Right kidney (tissue), 1 donor: ENCODE measurements around the gene DRGX.

Experiments
- DNase-seq: peaks from one replicate; pipeline ENCODE4 v3.0.0-alpha.2; 2016

Gene DRGX

DNA sequence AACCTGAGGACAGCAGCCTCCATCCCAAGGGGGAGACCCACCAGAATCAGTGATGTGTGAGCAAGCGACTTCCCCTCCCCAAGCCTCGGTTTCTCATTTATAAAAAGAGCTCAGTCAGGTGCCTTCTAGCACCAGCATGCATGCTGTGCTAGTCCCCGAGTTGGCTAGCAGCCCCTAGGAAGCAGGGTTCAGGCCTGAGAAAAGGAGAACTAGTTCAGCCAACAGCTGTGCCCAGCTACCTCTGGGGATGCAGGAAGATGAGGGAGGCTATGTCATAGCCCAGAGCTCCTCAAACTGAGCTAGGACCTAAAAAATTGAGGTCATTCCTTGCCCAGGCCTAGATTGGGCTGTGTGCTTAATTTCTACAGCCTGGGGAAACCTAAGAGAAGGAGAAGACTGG is 13.7 kb downstream of the DRGX start:
- no peak for DNase-seq

DNA sequence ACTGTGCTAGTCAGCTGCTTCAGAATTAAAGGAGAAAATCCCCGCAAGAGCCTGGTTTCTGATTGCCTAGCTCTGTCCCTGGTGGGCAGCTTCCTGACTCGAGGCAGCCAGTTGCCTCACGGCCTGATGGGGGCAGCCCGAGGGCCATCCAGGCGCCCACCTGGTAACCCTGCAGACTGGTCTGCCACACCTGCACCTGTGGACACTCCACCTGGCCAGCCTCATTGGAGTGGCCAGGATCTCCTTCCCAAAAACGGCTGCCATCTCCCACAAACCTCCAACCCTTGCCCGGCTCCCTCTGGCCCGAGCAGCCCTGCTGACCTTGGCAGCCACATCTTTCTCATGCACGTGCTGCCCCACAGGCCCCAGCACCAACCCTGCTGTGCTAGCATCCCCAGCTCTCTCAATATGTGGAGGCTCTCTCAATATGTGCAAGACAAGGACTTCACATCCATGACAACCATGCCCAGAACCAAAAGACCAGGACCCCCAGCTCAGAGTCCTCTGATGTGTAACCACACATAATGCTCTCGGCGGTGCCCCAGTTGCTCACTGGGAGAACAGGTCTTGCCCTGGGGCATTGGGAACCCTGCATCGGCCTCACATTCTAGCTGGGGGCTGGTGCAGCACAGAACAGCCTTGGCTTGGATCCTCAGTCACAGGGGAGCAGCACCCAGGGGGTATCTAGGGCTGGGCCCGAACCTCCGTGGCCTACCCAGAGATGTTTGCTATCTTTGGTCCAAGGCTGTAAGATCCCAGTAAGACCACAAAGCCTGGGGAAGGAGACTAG is 14.6 kb downstream of the DRGX start:
- DNase-seq: no peak

DNA sequence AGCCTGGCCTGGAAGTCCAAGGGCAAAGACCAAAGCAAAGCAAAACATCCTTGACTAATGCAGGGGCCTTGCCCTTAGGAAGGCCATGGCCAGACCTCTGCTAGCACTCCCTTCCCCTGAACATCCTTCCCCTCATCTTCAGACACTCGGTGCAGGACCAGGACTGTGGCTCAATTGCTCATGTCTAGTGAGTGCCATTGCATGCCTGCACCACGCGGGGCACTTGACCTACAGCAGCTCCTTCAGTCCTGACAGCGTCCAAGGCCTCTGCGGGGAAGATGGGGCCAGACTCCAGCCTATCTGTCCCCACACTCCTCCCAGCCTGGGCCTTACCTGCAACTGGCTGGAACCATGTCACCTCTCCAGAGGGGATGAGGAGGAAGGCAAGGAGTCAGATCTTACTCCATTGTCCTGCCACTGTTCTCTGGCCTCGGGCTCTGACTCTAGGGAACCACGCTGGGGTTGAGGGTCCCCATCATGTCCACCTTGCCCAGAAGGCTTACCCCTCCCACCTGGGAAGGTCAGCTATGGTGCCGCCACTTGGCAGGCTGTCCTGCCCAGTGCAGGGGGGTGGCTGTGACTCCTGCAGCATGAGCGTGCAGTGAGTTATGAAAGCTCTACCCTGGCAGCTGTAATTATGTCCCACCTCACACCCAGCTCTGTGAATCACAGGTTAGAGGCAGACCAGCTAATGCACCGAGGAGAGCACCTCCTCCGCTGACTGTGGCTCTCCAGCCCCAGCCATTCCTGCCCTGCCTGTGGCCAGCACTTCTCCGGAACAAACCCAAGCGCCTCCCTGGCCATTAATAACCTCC is 16.1 kb downstream of the DRGX start:
- DNase-seq: no peak

DNA sequence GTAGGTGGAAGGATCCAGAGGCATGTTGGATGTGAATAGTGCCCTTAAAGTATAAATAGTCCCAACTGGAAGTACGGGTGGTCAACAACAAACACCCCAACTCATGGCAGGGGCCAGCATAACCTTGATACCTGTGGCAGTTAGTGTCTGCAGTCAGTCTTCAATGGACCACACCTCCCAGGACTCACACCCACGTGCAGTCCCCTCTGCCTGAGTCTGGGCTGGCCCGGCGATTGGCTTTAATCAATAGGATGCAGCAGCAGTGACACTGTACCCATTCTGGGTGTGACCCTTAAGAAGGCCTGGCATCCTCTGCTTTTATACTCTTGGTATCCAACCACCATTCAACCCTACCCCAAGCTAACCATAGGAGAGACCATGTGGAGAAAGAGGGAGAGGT is 18.6 kb downstream of the DRGX start:
- no peak for DNase-seq

DNA sequence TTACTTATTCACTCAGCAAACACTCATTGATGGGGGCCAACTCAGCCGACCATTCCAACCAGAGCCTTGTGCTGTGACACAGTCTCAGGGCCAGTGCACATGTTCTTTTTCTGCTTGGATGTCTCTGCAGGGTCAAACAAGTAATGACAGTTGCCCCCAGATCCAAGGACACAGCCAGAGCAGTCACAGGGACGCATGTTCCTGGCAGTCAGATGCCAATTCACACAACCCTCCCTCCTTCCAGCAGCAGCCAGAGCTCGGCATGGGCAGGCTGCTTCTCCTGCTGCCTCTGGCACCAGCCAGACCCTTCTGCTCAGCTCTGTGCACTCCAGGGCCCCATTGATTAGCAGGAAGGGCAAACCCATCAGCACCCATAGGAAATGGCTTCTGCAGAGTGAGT is 20.3 kb downstream of the DRGX start:
- DNase-seq: no peak

DNA sequence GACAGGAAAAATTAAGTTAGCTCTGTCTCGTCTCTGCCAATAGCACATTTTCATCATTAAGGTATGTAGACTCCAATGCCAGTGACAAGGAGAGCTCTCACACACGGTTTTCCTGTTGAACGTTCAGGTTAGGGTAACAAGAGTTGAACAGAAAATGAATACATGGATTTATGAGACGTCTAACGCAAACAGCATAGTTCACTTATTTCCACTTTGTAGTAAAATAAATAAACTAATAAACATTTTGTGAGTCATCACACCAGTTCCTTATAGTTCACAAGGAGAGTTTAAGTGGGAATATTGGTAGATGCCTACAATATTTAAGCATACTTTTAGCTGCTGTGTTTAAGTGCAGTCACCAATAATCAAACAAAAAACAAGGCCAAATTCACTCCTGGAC is 21.1 kb downstream of the DRGX start:
- no peak for DNase-seq

DNA sequence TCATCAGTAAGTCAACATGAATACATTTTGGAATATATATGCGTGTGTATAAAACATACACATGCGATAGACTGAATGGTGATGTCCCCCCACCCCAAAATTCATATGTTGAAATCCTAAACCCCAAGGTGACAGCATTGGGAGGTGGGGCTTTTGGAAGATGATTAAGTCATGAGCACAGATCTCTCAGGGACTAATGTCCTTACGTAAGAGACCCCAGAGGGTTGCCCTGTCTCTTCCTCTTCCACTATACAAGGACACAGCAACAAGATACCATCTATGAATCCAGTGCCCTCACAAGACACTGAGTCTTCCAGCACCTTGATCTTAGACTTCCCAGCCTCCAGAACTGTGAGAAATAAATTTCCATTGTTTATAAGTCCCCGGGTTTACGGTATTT is 22.5 kb downstream of the DRGX start:
- DNase-seq: no peak

DNA sequence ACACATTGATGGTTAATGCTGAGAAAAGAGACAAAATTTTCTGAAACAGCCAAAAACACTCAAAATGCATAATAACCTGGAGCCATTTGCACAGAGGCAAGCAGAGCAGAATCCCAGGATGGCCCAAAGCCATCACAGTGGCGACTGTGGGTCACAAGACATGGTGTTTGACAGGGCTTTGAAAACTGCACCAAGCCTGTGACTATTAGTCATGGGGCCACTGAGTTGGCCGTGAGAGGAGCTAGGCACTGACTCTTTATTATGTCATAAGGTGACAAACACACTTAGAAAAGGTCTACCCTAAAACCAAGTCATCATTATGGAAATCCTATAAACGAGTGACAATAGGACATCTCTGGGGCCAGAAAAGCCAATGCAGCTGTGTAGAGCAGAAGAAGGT is 23.9 kb downstream of the DRGX start:
- DNase-seq: no peak

DNA sequence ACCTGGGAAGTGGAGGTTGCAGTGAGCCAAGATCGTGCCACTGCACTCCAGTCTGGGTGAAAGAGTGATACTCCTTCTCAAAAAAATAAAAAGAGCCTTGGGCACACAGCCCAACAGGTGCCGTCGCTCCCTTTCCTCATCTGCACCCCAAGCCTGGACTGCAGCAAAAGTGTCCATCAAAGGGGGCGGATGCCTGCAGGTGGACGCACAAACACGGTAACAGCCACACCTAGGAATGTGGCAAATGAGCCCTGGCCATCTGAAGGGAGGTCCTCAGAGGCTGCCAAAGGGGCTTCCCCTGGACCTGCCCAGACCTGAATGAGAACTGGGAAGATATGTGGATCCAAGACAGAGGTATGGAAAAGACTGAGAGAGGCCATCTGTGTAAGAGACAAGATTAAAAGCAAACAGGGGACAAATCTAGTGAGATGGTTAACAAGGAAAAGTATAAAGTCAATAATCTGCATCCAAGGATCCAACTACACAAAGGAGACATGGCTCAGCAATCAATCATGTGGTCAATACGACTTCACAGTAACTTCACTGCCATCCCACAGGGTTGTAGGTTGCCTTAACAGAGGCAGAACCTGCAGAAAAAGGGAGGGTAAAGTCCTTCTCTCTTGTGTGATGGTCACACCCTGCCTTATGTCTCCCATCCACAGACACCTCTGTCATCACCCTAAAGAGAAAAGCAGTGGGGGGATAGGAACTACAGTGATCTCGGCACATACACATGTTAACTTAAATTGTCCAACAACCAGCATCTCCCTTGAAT is 25.4 kb downstream of the DRGX start:
- no peak for DNase-seq

DNA sequence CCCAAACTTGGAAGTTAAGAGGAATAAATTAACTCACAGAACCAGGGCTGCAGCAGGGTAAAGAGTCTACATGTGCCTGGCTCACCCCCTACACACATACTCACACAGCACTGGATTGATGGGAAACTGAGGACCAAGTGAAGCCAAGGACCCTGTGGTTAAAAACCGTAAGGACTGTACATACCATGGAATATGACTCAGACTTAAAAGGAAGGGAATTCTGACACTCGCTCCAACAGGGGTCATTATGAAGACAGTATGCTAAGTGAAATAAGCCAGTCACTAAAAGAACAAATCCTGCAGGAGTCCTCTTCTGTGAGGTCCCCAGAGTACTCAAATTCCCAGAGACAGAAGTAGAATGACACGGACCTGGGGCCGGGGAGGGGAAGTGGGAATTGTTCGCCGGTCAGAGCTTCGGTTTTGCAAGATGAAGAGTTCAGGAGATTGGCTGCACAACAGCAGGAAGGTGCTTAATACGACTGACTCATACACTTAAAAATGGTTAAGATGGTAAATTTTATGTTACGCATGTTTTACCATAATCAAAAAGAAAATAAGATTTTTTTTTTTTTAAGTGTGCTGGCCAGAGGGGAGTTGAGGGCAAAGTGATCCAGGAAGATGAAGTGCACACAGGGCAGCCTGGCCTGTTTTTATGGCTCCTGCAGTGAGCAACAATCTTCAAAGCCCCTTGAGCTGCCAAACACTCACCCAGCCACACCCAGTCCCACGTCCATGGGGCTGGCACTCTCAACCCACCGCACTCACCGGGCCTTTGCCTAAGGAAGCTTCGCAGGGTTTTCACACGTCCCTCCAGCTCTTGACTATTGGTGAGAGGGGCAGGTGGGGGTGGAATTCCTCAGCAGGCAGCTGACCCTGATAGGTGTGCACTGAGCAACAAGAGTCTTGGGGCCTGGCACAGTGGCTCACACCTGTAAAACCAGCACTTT is 26.4 kb downstream of the DRGX start:
- DNase-seq: no peak

DNA sequence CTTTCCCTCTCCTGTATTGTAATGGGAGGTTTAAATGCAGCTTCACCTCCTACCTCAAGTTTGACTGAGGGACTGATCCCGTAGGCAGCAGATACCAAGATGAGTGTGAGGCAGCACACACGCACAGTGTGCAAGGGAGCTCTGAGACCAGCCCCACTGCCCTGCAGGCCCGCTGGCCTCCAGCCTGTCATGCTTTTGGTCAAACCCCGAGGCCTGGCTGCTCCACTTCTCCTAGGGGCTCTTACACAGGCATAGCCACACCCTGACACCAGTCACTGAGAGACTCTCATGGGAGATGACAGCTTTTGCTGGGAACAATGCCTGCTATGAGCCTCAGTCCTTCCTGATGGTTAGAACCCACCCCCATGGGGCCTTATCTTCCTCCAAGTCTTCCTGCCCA is 27.6 kb downstream of the DRGX start:
- no peak for DNase-seq

DNA sequence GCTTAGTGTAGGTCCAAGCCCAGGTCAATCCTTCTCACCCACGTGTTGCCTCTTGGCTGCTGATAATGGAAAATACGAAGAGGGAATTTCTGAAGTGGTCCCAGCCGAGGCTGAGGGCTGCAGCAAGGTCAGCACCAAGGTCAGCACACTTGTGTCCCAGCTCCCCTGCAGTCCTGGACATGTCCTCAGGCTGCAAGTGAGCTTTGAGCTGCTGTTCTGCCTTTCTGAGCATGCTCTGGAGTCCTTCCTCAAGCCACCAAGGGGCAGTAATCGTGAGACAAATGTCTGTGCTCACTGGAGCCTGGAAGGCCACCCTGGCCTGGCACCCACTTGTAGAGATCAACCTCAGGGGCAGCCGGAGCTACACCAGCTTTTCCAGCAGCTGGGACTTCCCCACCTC is 28.3 kb downstream of the DRGX start:
- DNase-seq: no peak

DNA sequence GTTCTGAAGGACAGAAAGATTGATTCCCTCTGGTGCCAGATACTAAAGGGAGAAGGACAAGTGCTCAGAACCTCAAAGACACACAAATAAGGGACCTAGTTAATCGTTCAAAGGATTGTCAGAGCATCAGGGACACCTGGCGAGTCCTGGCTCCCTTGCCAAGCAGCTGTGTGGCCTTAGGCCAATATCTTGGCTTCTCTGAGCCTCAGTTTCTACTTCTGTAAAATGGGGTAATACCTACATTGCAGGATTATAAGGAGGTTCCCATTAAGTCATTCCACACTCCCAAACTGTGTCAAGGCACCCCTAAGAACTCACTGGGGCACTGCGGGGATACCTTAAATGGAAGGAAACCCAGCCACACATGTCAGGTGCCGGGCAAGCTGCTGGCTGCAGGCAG is 29.4 kb downstream of the DRGX start:
- DNase-seq: no peak

DNA sequence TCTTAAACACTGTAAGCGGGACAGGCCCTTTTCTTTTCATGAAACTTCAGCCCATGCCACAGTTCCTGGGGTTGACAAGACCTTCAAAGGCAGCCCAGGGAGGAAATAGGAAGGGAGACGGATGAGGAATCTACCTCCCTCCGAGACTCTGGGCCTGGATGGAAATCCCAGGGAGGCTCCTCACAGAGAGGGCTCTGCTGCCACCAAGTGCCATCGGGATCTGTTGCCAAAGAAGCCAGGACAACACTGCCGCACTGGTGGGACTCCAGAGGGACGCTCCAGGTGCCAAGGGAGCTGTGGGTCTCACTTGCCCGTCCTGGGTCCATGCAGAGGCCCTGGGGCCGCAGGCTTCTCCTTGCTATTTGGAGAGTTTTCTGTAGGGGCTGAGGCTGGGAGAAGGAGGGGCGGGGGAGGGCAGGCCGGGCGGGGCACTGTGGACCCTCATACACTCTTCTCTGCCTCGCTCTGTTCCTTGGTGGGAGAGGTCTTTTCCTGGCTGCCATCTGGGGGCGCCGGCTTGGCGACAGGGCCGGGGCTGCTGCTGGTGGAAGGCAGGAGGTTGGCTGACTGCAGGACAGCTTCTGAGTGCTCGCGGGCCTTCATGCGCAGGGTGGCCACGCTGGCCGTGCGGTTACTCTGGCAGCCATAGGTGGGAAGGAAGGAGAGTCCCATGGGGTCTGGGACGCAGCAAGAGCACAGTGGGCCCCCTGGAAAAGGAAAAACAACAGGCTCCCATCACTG is 30.0 kb downstream of the DRGX start:
- no peak for DNase-seq

DNA sequence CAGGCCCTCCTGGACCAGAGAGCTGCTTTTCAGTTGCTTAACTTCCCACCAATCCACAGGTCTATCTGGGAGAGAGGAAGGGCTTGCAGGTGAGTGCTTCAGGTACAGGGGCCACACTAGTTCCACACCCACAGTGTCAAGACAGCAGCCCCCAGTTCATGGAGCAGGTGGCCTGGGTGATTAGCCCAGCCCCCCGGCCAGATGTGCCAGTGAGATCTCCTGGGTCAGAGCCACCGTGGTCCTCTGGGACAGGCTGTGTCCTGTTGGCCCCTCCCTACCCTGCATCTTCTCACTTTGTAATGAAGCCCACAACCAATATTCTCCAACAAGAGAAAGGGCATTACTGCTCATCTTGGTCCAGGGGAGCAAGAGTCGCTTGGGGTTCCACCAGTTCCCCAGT is 30.6 kb downstream of the DRGX start:
- DNase-seq: no peak

DNA sequence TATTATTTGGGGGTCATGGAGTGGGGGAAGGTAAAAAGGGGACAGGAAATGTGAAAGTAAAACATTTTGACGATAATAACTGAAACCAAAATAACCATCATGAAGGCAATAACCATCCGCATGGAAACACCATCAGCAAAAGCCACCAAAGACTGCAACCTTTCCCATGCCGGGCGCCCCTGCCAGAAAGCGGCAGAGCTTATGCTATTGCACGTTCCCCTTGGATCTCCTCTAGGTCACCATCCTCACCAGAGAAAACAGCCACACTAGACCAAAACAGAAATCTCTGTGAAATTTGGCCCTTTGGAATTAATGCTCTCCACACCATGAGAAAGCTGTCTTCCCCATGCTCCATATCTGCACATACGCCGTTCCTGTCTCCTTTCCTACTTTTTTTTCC is 31.1 kb downstream of the DRGX start:
- no peak for DNase-seq

DNA sequence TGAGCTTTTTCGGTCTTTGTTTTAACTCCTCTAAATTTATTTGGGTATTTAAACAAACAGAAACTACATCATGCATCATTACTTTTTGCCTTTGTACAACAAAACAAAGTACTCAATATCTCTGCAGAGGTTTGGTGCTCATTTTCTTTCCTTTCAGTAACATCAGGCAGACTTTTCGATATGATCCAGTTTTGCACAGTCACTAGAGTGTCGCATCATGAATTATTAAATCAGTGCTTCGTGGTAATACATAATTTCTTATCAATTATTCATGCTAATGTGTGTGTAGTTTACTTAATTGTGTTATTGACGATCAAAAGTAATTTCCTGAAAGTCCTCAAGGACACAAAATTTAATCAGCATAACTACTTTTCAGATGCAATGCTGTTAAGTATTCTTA is 31.8 kb downstream of the DRGX start:
- DNase-seq: no peak

DNA sequence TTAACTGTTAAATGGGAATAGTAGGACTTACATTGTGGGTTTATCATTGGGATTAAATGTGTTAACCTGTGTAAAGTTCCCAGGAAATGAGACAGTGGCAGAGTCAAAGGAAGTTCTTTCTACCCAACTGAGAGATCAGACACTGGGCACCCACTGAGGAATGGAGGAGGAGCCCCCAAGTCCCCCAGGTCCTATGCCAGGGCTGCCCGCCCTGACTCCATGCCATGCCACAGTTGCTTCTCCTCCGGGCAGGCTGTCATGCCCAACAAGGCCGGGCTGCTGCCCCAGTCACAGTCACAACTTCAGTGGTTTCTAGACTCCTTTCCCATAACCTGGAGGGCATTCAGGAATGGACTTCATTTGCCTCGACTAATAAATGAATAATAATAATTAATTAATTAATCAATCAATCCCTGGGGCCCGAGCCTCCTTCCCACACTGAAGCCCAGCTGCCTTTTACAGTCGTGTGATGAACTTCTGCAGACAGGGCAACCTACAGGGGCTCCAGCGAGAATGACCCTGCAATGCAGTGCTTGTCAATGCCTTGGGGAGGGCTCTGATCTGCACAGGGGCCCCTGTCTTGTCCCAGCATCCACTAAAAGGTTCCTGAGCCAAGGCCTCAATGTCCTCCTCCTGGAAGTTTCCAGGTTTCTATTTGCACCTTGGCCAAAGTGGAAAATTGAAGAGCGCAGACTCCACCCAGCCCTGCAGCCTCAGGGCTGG is 32.4 kb downstream of the DRGX start:
- DNase-seq: no peak

DNA sequence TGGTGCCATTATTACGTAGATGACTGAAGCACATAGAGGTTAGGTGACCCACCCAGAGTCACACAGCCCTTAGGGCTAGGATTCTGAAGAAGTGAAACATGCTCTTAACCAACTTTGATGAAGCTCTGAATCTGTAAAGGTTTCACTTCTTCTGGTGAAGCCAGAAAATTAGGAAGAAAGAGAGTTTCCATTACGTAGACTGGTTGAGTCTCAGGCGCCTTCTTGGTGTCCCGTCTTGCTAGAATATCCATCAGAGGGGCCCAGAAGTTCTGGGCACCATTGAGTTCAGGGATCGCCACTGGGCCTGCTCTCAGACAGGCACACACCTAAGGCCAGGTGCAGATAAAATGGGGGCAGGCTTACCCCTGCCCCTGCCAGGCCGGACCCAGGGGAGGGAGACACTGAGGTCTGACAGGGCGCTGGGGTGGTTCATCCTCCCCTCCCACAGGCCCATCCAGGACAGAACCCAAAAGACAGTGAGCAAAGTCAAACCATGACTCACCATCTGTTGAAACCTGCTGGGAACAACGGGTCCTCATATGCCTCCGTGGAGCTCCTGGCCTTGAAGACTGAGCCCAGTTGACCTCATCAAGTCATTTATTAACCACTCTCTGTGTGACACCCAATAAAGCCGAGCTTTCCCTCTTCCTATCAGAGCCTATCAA is 33.2 kb downstream of the DRGX start:
- DNase-seq: no peak
